Left renal pelvis (tissue), 4 donors: ENCODE measurements around the gene ISM1. TPM values are rescaled to one million over a fixed set of nuclear protein-coding genes. Genes with fewer than 3 reads are reported as not detected.

Experiments
- DNase-seq, 4 donors: peaks; one replicate each; pipeline ENCODE4 v3.0.0-alpha.2; 2013; ENCODE audit warnings: low read depth in 4 of 4, low spot score in 3 of 4
- polyA plus RNA-seq, 4 donors: library from polyadenylated mRNA; unstranded; fragments of 120-200 nt; gene quantifications; one replicate each; pipeline ENCODE4 v1.2.1, GENCODE V29; 2013; ENCODE audit not compliant: insufficient read length in 4 of 4

ISM1 gene
- polyA plus RNA-seq, 4 donors: 0.37 to 5.3 (median 4.1) TPM

DNA sequence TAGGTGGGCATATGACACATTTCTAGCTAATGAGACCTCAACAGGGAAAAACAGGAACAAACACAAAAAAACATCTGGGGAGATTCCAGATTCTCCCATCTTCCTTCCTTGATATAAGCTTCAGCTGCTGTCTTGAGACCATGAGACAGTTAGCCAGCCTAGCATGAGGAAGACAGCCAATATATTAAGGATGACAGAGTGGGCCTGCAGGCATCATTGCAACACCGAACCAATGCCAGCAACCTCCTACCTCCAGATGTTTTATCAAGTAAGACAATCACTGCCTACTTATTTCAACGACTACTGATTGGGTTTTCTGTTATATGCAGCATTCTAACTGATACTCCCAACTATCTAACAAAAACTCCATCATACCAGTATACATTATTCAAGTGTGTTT, 119.0 kb downstream of the ISM1 start:
- DNase-seq: no peak

GRCh38 chr20:13341737-13342393, 120.8 kb downstream of the ISM1 start:
- DNase-seq: no peak

DNA sequence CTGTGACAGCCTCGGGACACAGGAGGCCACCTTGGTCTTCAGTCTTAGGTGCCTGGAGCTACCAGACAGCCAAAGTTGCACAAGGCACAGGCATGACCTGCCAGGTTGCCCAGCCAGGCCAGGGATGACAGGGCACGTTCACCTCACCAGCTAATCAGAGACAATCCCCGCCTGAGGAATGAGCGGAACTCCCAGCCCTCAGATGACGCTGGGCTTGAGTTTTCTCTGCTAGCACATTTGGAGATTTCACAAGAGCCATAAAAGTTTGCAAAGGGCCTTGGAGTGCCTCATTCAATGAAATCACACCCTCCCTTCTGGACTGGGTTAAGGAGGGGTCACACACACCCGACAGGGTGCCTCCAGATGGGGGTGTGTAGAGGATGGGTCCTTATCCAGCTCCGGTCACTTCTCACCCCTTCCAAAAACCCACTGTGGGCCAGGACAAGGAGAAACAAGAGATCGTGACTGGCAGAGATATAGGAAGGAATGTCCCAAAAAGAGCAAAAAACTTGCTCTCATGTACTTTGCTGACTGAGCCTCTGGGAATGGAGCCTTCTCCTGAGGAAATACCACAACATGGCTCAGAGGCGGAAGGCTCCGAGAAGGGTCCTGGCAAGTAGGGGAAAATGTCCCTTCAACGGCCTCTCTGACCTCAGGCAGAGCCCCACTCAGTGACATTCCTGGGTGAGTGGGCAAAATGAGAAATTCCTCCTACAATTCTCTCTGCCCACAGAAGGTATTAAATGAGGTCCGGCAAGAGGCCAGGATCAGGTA, 121.6 kb downstream of the ISM1 start:
- no peak for DNase-seq

DNA sequence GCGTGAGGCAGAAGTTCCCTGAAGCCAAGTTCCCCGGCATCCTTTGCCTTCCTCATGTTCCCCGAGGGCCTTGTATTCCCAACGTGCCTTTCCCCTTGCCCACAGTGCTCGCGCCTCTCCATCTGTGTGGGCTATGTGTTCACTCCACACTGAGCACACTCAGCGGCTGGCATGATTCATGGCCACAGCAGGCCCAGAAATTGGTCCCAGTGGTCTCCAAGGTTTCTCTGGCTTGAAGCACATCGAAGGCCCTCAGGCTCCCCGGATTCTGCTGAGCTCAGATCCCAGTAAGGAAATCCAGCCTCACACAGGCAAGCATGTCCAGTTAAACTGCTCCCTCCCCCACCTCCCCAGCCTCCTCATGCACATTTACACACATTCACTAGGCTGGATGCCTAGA, 123.6 kb downstream of the ISM1 start:
- DNase-seq: no peak

DNA sequence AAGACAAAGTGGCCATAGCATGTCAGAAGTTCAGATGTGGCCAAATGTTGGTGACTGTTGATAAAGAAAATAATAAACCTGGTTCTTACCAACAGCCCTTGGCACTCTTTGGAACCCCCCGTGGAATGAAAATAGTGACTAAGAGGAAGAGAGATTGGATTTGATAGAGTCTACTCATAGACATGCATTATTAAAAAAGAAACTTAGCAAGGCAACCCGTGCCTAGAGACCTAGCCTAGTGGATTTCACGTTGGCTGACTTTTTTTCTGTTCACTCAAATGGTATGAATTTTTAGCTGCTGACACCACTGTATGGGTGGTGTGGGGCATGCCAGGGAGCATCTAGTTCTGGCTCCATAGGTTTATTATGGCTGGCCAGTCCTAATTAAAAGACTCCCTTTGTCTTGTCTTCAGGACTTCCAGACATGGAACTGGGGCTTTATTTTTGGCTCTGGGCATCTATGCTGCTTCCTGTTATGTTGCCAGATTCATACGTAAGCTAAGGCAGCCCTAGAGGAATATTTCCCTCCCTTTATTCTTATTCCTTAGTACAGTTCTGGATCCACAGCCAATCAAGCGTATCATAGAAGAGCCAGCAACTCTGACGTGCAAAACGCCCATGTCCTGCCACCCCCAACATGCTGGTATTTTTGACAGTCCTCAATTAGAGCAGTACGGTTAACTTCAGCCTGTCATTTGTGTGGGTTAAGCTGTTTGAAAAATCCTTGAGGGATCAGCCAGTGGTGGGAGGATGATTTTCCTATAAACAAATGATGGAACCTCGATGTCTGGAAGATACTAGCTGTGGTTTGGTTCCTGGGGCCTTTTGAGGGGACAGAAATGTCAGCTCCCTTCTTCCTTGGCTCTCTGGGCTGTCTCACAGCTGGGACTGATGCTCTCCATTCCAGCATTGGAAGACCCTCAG, 127.5 kb downstream of the ISM1 start:
- DNase-seq: no peak

DNA sequence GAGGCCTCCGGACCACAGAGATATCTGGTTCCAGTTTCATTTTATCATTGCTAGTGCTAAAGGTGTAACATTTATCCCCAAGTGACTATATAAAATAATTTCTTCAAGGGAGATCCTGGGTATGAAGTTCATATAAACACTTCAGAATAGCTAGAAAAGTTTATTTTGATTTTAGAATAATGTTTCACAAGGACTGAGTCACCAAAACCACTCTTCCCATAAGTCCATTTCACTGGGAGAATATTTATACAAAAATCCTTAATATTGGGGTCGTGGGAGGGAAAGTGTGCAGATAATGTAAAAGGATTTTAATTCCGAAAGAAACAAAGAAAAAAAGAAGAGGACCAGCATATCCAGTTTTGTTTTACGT, 128.1 kb downstream of the ISM1 start:
- no peak for DNase-seq

Other genes starting within 250 kb of the ISM1 start
- gene SPTLC3, start 212.3 kb upstream of the ISM1 start, polyA plus RNA-seq: 10 to 100 TPM in 3 of 4 donors, 1 to 10 TPM in 1; 7.9 to 24.7 (median 21.5) TPM